Measurements from ENCODE around the gene TMEM232.

DNA sequence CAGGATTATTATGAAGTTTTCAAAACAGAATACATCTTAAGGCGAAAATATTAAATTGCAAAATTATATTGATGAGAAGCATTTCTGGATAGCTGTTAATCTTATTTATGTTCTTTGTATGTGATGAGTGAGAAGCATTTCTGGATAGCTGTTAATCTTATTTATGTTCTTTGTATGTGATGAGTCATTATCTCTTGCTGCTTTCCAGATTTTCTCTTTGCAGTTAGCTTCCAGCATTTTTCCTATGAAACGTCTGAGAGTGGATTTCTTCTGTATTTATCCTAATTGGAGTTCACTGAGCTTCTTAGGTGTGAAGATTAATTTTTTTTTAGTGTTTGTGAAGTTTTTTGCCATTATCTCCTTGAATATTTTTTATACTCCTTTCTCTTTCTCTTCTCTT, 8.2 kb downstream of the TMEM232 start:
- TF ChIP-seq, protein P1, sequence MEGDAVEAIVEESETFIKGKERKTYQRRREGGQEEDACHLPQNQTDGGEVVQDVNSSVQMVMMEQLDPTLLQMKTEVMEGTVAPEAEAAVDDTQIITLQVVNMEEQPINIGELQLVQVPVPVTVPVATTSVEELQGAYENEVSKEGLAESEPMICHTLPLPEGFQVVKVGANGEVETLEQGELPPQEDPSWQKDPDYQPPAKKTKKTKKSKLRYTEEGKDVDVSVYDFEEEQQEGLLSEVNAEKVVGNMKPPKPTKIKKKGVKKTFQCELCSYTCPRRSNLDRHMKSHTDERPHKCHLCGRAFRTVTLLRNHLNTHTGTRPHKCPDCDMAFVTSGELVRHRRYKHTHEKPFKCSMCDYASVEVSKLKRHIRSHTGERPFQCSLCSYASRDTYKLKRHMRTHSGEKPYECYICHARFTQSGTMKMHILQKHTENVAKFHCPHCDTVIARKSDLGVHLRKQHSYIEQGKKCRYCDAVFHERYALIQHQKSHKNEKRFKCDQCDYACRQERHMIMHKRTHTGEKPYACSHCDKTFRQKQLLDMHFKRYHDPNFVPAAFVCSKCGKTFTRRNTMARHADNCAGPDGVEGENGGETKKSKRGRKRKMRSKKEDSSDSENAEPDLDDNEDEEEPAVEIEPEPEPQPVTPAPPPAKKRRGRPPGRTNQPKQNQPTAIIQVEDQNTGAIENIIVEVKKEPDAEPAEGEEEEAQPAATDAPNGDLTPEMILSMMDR (conservative IDR thresholded peaks at IDR 0.05; ENCODE audit: low read depth in 2 of 2), result no peak
- TF ChIP-seq EZH2 (IDR thresholded peaks at IDR 0.05; ENCODE audit: low read depth, unreplicated experiment) (no peak), EZH2phosphoT487 (IDR thresholded peaks at IDR 0.05; ENCODE audit: unreplicated experiment) (no peak), POLR2AphosphoS5 (IDR thresholded peaks at IDR 0.05; ENCODE audit: low read depth) (no peak), JUNB (IDR thresholded peaks at IDR 0.05; ENCODE audit: unreplicated experiment) (no peak), STAT1 (IDR thresholded peaks at IDR 0.05; ENCODE audit: unreplicated experiment) (no peak)
- TF ChIP-seq, protein P2, sequence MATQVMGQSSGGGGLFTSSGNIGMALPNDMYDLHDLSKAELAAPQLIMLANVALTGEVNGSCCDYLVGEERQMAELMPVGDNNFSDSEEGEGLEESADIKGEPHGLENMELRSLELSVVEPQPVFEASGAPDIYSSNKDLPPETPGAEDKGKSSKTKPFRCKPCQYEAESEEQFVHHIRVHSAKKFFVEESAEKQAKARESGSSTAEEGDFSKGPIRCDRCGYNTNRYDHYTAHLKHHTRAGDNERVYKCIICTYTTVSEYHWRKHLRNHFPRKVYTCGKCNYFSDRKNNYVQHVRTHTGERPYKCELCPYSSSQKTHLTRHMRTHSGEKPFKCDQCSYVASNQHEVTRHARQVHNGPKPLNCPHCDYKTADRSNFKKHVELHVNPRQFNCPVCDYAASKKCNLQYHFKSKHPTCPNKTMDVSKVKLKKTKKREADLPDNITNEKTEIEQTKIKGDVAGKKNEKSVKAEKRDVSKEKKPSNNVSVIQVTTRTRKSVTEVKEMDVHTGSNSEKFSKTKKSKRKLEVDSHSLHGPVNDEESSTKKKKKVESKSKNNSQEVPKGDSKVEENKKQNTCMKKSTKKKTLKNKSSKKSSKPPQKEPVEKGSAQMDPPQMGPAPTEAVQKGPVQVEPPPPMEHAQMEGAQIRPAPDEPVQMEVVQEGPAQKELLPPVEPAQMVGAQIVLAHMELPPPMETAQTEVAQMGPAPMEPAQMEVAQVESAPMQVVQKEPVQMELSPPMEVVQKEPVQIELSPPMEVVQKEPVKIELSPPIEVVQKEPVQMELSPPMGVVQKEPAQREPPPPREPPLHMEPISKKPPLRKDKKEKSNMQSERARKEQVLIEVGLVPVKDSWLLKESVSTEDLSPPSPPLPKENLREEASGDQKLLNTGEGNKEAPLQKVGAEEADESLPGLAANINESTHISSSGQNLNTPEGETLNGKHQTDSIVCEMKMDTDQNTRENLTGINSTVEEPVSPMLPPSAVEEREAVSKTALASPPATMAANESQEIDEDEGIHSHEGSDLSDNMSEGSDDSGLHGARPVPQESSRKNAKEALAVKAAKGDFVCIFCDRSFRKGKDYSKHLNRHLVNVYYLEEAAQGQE (IDR thresholded peaks at IDR 0.05; ENCODE audit: unreplicated experiment), result no peak
